ENCODE measurements around the gene PSAP.

- TF ChIP-seq BHLHE40 (IDR thresholded peaks at IDR 0.05; ENCODE audit: borderline replicate concordance) (no peak), L3MBTL2 (conservative IDR thresholded peaks at IDR 0.05) (no peak), SUZ12 (IDR thresholded peaks at IDR 0.05) (no peak), ARNT (IDR thresholded peaks at IDR 0.05) (no peak), ZNF384 (IDR thresholded peaks at IDR 0.05) (no peak), CTBP1 (IDR thresholded peaks at IDR 0.05; ENCODE audit: borderline replicate concordance) (no peak), LEF1 (IDR thresholded peaks at IDR 0.05; ENCODE audit: borderline replicate concordance) (no peak), FOXK2 (IDR thresholded peaks at IDR 0.05) (no peak)
Observed at GRCh38 chr10:71873582-71874211, 22.6 kb upstream of the PSAP start.
